Measurements from ENCODE around the gene CAMTA1.

The CAMTA1 gene

GRCh38 chr1:7638078-7638477 lies 852.8 kb downstream of the CAMTA1 start:
- no peak for DNase-seq (ENCODE audit: low read depth in 3 of 3, low spot score in 1 of 3)

GRCh38 chr1:7639435-7640131 lies 854.3 kb downstream of the CAMTA1 start:
- DNase-seq (ENCODE audit: low read depth in 3 of 3, low spot score in 1 of 3), result no peak

- no peak for DNase-seq (ENCODE audit: low read depth in 3 of 3, low spot score in 1 of 3)
Measured at GRCh38 chr1:7640350-7640749, 855.1 kb downstream of the CAMTA1 start.

DNA sequence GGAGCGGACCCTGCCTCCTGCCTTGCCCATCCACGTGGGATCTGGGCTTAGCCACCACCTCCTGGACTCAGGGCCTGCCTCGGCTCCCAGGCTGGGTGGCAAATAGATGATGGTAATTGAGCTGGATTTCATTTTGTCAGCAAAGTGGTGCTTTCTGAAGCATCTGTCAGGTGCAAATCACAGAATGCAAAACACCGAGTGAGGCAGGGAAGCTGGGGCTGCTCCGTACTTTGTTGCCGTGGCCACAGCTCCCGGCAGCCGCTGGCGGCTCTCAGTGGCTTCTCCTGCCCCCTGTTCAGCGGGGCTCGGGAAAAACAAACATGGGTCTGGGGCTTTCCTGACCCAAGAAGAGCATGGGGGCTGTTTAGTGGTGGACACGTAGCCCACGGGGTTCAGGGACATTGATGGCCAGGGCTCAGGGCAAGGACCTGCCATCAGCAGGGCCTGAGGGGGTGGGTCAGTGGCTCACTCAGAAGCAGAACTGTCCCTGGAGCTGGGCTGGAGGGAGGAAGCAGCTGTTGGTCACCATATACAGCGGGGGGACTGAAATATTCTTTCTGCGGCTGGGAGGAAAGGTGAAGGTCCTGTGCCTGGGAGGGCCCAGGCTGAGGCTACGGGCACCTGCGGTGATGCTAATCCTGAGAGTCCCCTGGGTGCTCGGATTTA lies 855.8 kb downstream of the CAMTA1 start:
- DNase-seq (ENCODE audit: low read depth in 3 of 3, low spot score in 1 of 3), result no peak

- DNase-seq (ENCODE audit: low read depth in 3 of 3, low spot score in 1 of 3), result no peak
Measured at GRCh38 chr1:7641587-7642417, 856.5 kb downstream of the CAMTA1 start.

- no peak for DNase-seq (ENCODE audit: low read depth in 3 of 3, low spot score in 1 of 3)
Measured at GRCh38 chr1:7642418-7642704, 857.1 kb downstream of the CAMTA1 start.

- no peak for DNase-seq (ENCODE audit: low read depth in 3 of 3, low spot score in 1 of 3)
Measured at GRCh38 chr1:7642781-7643529, 857.7 kb downstream of the CAMTA1 start.

DNA sequence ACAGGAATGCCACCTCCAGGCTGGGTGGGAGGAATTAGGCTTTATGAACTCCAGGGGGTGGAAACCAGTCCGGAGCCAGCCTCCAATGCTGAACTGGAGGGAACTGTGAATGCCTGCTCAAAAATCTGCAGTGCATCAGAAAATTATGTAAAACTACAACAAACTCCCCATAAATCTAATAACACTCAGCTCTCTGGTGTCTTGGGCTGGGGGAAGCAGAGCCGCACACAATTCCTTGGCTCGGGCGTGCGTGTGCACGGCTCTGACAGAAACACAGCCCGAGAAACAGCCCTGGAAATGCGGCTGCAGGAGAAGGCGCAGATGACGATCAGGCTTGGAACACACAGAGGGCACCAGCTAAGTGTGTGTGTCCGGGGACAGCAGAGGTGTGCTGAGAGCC lies 858.3 kb downstream of the CAMTA1 start:
- no peak for DNase-seq (ENCODE audit: low read depth in 3 of 3, low spot score in 1 of 3)

GRCh38 chr1:7644086-7644485 lies 858.8 kb downstream of the CAMTA1 start:
- no peak for DNase-seq (ENCODE audit: low read depth in 3 of 3, low spot score in 1 of 3)

- DNase-seq (ENCODE audit: low read depth in 3 of 3, low spot score in 1 of 3), result no peak
Measured at GRCh38 chr1:7644961-7645750, 859.9 kb downstream of the CAMTA1 start.

DNA sequence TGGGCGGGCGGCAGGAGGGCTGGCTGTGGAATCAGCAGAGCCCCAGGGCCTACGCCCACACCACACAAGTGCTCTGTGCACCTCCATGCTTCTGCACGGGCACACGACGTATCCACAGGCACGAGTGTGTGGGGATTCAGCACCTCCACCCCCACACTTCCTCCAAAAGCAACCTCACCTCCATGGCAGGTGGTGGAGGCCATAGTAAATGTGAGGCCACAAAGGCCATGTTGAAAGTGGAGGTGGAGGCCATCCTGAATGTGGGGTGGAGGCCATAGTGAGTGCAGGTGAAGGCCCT lies 860.4 kb downstream of the CAMTA1 start:
- DNase-seq (ENCODE audit: low read depth in 3 of 3, low spot score in 1 of 3), result no peak

- no peak for DNase-seq (ENCODE audit: low read depth in 3 of 3, low spot score in 1 of 3)
Measured at GRCh38 chr1:7646164-7646563, 860.9 kb downstream of the CAMTA1 start.

DNA sequence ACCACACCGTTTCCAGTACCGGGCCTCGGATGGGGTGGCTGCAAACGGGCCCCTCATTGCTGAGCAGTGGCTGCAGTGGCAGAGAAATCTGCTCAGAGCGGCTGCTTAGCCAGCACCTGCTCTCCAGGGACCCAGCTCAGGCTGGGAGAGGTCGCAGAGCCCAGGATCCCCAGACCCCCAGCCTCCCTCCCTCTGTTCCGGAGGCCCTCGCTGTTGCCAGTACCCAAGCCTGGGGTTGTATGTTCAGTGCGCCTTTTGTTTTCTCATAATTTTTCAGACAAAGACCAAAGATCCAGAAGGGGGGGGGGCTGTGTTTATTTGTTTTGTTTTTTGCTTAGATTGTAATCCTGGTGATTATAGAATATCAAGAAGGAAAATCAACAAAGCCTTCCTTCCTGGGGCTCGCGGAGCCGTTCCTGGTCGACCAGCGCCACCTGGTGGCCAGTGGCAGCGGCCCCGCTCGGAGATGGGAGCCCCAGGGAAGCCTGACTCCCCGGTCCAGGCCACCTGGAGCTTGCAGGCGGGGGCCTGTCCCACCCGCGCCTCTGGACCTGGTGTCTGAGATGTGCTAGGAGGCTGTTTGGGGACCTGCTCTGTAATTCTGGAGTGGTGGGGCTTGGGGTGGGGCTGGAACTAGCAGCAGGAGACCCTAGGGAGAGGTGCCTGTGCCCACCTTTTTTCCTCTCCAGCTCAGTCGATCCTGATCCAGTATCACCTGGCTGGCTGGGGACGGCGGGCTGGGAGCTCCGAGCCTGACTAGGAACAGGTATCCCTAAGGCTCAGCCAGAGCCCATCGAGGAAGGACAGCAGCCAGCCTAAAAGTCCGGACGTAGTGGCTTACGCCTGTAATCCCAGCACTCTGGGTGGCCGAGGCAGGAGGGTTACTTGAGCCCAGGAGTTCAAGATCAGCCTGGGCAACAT lies 862.0 kb downstream of the CAMTA1 start:
- DNase-seq (ENCODE audit: low read depth in 3 of 3, low spot score in 1 of 3), result peak in 2 of 3 donors; percentile 40 to 66

GRCh38 chr1:7648761-7649384 lies 863.6 kb downstream of the CAMTA1 start:
- DNase-seq (ENCODE audit: low read depth in 3 of 3, low spot score in 1 of 3), result no peak

GRCh38 chr1:7650801-7651200 lies 865.5 kb downstream of the CAMTA1 start:
- DNase-seq (ENCODE audit: low read depth in 3 of 3, low spot score in 1 of 3), result no peak

DNA sequence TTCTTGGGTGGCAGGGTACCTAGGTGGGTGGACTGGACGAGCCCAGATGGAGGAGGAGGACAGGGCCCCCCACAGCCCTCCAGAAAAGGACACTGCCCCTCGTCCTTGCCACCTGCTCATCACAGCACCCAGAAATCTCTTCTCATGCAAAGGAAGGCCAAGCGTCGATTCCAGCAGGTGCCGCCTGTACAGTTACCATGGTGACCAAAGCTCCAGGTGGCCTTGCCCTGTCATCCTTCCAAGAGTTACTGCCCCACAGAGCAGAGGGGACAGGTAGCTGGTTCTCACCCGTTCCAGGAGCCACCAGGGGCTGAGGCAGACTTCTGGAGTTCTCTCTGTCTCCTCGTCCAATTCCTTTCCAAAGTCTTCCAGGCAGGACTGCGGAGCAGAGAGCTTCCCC lies 865.9 kb downstream of the CAMTA1 start:
- no peak for DNase-seq (ENCODE audit: low read depth in 3 of 3, low spot score in 1 of 3)

DNA sequence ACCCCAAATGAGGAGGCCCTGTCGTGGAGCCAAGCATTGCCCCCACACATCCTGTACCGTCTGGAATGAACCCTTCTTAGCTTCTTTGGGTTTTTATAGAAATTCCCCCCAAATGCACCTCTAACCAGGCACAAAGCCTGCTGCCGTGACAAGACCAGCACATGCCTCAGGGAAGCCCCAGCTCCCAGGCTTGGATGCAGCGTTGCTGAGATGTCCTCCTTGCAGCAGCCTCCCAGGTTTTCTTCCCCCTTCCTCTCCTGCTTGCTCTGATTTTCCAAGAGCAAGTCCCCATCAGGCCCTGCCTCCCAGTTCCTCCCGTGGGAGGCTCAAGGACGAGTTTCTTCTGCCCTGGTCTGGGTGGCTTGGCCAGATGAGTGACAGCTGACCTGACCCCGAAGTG lies 866.8 kb downstream of the CAMTA1 start:
- DNase-seq (ENCODE audit: low read depth in 3 of 3, low spot score in 1 of 3), result no peak

DNA sequence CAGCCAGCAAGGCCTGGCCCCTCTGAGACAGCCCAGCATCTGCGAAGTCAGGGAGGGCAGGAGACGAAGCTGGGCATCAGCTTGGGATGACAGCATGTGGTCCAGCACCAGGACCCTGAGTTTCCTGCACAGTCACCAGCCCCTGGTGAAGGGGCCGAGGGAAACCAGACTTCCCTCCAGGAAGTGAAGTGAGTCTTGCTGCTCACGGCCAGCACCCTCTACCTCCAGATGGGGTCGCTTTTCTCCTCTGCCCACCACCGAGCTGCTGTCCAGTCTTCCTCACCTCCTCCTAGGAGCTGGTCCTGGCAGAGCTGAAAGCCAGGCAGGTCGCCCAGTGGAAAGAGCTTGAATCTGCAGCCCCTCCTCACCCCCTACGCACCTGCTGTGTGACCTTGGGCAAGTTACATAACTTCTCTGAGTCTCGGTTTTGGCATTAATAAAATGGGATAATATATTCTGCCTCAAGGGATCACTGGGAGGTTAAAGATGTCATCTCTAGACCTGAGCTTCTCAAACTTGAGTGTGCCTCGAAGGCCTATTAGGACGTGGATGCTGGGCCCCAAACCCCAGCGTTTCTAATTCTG lies 867.4 kb downstream of the CAMTA1 start:
- no peak for DNase-seq (ENCODE audit: low read depth in 3 of 3, low spot score in 1 of 3)

DNA sequence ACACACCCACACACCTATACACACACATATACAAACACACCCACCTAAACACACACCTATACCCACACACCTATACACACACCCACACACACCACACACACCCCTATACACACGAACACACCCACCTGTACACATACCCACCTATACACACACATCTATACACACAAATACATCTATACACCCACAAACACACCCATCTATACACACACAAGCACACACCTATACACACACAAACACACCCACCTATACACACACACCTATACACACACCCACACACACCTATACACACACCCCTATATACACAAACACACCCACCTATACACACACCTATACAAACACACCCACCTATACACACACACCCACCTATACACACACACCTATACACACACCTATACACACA lies 869.5 kb downstream of the CAMTA1 start:
- no peak for DNase-seq (ENCODE audit: low read depth in 3 of 3, low spot score in 1 of 3)

All from stimulated activated CD4-positive, alpha-beta T cell treated with anti-CD3 and anti-CD28 coated beads, TNF-alpha, amount 100 ng/mL, for 1 hour (primary cell).